Skin epidermis (tissue), 12 donors: ENCODE data around the gene NLRP13.

Experiments
- H3K27ac ChIP-seq, 21 experiments: fragments of 200-600 bp; sonication (generic) in 11 of 21; one replicate each; pipeline ENCODE4 v1.5.0; 2020; ENCODE audit warnings: mild to moderate bottlenecking in 3 of 21, inconsistent platforms in 2 of 21, moderate library complexity in 2 of 21
- H3K4me3 ChIP-seq, 7 experiments: fragments of 200-600 bp; sonication (generic) in 2 of 7; one replicate each; pipeline ENCODE4 v1.5.0; 2020; ENCODE audit warnings: inconsistent platforms in 2 of 7, mild to moderate bottlenecking in 2 of 7, moderate library complexity in 1 of 7

NLRP13 gene

DNA sequence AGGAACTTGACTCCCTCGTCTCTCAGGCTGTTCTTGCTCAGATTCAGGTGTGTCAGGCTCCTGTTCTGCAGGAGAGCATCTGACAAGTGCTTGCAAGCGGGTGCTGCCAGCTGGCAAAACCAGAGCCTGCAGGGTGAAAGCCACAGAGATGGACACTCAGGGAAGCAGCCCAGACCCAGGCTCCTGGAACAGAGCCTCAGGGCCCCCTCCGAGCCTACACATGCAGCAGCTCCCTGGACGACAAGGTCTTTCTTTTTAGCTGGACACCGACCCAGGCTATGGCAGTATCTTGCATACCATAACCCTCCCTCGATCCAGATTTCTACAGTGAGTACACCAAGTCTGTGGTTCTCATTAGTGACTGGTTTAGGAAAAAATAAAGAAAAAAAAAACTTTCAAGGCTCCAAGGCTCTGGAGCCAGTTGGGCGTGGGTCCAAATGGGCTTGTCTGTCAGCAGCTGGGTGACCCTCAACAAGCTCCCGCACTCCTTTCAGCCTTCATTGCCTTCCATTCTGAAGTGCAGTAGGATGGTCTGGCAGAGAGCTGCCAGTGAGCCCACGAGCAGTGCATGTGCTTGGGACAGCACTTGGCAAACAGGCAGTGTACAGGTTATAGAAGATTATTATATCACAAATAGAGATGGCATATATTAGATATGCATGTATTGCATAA is 29.9 kb downstream of the NLRP13 start:
- Histone ChIP-seq H3K4me3 (no peak overlapping the region), H3K27ac (no peak overlapping the region)

DNA sequence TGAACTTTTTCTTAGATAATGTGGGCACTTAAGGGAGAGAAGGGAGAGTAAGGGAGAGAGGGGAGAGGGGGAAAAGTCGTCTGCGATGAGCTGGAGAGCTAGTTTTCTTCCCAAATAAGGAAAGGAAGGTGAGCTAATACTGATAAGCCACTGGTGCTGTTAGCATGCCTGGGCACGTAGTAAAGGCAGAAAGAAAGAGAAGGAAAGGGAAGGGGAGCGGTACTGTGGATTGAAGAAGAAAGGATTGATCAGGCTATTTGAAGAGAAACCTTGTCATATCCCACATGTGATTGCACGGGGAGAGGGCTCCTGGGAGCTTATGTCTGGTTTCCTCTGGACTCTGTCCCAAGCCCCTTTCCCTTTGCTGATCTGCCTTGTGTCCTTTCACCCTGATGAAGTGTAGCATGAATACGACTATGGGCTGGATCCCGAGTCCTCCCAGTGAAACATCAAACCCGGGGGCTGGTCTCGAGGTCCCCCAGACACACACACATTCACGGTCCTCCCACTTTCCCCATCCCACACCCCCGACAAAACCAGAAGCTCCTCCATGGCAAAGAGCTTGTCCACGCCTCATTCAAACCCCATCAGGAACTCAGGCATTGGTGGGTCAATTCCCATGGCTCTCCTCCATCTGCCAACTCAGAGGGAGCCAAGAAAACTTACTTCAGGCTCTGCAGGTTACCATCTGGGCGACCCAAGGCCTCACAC is 30.6 kb downstream of the NLRP13 start:
- H3K27ac ChIP-seq, result no peak overlapping the region

DNA sequence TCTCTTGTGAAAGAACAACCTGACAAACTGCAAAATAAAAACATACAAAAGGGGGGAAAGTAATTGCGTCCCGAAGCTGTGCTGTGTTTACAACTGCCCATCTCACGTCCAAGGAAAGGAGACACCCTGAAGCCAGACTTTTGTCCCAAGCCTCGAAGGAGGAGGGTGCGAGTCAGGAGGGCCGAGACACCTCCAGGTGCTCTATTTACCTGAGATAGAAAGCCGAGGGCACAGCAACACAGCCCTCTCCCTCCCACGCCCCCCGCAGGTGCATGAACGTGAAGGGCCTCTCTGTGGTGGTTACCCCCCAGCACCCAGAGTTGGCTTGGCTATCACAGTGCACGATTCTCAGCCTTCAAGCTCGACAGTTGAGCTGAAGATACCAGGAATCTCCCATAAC is 33.2 kb downstream of the NLRP13 start:
- H3K4me3 ChIP-seq, result no peak overlapping the region
- no peak overlapping the region for H3K27ac ChIP-seq

More for the DNA sequence above, 30.6 kb downstream of the NLRP13 start:
- H3K4me3 ChIP-seq, result no peak overlapping the region

DNA sequence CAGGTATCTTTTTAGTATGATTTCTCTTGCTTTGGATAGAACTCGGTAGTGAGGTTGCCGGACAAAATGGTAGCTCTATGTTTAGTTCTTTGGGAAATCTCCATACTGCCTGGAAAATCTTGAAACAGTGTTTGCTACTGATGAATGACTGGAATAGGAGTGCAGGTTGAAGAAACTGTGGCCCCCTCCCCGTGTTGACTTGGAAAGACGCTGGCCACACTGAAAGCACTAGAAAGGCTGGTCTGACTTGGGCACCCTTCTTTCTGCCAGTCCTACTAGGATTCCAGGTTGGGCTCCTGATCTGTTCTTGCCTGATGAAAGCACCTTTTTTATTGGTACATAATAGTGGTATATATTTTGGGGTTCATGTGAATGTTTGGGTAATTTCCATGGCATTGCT is 49.5 kb downstream of the NLRP13 start:
- no peak overlapping the region for H3K4me3 ChIP-seq
- no peak overlapping the region for H3K27ac ChIP-seq

DNA sequence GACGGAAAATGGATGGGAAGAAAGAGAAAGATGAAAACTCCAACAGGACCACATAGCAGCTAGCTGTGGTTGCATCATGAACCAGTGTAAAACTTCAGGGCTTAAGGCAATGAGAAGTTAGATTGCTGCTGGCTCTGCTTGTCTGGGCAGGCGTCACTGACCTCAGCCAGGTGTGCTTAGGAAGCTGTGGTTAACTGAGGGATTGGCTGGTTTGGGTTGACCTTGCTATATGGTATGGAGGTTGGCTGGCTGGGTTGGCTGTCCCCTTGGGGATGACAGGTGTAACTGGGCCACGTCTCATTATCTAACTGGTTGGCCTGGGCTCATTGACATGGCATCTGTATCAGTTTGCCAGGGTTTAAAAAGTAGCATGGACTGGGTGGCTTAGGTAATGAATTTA is 54.9 kb downstream of the NLRP13 start:
- Histone ChIP-seq H3K4me3 (no peak overlapping the region), H3K27ac (no peak overlapping the region)

DNA sequence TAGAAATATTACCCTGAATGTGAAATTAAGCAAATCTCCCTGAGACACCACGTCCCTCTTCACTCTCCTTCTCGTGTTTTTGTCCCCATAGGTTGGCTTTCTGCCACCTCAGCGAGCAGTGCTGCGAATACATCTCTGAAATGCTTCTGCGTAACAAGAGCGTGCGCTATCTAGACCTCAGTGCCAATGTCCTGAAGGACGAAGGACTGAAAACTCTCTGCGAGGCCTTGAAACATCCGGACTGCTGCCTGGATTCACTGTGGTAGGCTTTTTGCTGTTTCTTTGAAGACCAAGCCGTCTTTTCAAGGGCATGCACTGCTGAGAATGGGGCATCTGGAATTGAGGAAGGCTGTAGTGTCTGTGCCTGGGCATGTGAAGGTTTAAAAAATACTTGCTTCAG is 61.4 kb downstream of the NLRP13 start:
- Histone ChIP-seq H3K4me3 (no peak overlapping the region), H3K27ac (no peak overlapping the region)

DNA sequence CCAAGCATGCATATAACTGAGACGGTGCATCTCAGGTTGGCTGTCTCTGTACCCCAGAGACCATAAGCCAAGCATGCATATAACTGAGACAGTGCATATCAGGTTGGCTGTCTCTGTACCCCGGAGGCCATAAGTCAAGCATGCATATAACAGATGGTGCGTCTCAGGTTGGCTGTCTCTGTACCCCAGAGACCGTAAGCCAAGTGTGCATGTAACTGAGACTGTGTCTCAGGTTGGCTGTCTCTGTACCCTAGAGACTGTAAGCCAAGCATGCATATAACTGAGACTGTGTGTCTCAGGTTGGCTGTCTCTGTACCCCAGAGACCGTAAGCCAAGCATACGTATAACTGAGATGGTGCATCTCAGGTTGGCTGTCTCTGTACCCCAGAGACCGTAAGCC is 65.0 kb downstream of the NLRP13 start:
- Histone ChIP-seq H3K4me3 (no peak overlapping the region), H3K27ac (no peak overlapping the region)

DNA sequence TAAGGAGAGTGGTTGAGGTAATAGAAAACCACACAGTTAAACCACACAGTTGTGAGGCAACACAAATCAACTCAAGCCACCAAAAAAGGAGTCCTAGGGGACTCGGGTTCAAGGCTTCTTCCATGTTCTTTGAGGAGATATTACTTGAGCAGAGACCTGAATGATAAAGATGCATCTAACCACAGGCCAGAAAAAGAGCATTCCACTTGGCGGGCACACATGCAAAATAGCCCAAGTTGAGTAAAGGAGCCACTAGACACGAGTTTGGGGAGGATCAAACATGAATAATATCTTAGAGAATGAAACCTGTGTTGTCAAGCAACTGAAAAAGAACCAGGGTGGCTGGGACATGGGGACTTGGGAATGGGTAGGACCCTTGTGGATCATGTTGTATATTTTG is 65.6 kb downstream of the NLRP13 start:
- H3K27ac ChIP-seq, result no peak overlapping the region
- no peak overlapping the region for H3K4me3 ChIP-seq

DNA sequence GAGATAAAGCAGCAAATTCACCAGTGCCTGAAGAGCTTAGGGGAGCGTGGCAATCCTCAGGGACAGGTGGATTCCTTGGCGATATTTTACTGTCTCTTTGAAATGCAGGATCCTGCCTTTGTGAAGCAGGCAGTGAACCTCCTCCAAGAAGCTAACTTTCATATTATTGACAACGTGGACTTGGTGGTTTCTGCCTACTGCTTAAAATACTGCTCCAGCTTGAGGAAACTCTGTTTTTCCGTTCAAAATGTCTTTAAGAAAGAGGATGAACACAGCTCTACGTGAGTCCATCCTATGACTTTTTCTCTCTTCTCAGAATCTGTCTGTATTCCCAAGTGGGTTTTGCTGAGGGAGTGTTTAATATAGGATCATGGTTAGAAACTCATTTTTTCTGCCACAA is 73.2 kb downstream of the NLRP13 start:
- no peak overlapping the region for H3K27ac ChIP-seq
- no peak overlapping the region for H3K4me3 ChIP-seq

DNA sequence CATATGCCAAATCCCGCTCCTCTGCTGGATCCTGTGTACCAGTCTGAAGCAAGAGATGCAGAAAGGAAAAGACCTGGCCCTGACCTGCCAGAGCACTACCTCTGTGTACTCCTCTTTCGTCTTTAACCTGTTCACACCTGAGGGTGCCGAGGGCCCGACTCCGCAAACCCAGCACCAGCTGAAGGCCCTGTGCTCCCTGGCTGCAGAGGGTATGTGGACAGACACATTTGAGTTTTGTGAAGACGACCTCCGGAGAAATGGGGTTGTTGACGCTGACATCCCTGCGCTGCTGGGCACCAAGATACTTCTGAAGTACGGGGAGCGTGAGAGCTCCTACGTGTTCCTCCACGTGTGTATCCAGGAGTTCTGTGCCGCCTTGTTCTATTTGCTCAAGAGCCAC is 73.7 kb downstream of the NLRP13 start:
- H3K27ac ChIP-seq, result no peak overlapping the region

DNA sequence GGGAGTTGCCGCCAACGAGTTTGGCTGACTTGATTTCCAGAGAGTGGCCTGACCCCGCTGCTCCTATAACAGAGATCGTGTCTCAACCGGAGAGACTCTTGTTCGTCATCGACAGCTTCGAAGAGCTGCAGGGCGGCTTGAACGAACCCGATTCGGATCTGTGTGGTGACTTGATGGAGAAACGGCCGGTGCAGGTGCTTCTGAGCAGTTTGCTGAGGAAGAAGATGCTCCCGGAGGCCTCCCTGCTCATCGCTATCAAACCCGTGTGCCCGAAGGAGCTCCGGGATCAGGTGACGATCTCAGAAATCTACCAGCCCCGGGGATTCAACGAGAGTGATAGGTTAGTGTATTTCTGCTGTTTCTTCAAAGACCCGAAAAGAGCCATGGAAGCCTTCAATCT is 74.2 kb downstream of the NLRP13 start:
- Histone ChIP-seq H3K27ac (no peak overlapping the region), H3K4me3 (no peak overlapping the region)

More for the DNA sequence above, 73.7 kb downstream of the NLRP13 start:
- H3K4me3 ChIP-seq, result no peak overlapping the region

DNA sequence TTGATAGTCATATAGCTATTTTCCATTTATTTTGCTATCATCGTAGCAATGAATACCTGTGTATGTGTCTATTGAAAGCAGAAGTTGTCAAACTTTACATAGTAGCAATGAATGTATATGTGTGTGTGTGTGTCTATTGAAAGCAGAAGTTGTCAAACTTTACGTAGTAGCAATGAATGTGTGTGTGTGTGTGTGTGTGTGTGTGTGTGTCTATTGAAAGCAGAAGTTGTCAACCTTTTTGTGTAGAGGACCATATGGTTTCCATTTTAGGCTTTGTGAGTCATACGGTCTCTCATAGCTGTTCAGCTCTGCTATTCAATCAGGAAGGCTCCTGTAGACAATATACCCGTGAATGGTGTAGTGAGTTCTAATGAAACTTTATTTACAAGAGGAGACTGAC is 75.0 kb downstream of the NLRP13 start:
- Histone ChIP-seq H3K4me3 (no peak overlapping the region), H3K27ac (no peak overlapping the region)

DNA sequence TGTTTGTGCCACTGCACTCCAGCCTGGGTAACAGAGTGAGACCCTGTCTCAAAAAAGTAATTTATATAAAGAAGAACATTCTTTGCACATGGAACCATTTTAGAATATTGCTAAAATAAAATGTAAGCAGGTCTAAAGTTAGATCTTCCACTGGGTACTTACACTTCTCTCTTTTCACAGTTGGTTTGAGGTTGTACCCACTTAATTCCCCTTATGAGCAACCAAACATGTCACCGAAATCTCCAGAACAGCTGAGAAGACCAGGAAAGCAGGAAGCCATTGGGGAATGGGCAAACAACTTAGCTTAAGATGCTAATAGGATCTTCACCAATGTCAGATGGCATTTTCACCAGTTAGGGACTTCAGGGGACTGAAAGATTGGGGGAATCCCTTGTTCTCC is 77.0 kb downstream of the NLRP13 start:
- no peak overlapping the region for H3K27ac ChIP-seq

More for the DNA sequence above, 77.0 kb downstream of the NLRP13 start:
- H3K4me3 ChIP-seq, result no peak overlapping the region
